Panc1 (cell line): ENCODE data around the gene ASTN2.

Experiments used
- CTCF ChIP-seq: fragments of 450-650 bp; IDR thresholded peaks from 2 replicates; pipeline ENCODE4 v1.5.1; 2017; ENCODE audit warnings: mild to moderate bottlenecking
- POLR2AphosphoS5 ChIP-seq: IDR thresholded peaks from 2 replicates; pipeline ENCODE4 v1.6.1; 2012; ENCODE audit warnings: mild to moderate bottlenecking, low read depth, low read length, moderate library complexity
- REST ChIP-seq, 2 experiments: IDR thresholded peaks; 2 replicates each; pipeline ENCODE4 v1.6.1; 2011 to 2012; ENCODE audit warnings: low read depth in 2 of 2, control low read depth in 1 of 2, low read length in 1 of 2, mild to moderate bottlenecking in 1 of 2, moderate library complexity in 1 of 2; ENCODE audit not compliant: insufficient read depth in 1 of 2
- SIN3A ChIP-seq: IDR thresholded peaks from 2 replicates; pipeline ENCODE4 v1.6.1; 2012; ENCODE audit warnings: low read depth, mild to moderate bottlenecking, low read length, moderate library complexity, borderline replicate concordance; ENCODE audit not compliant: insufficient read depth
- TCF7L2 ChIP-seq: IDR thresholded peaks from 2 replicates; pipeline ENCODE4 v1.6.1; 2011; ENCODE audit warnings: mild to moderate bottlenecking, low read depth, low read length, inconsistent platforms

- TF ChIP-seq CTCF = no peak
- no peak for TF ChIP-seq REST (IDR thresholded peaks at IDR 0.05; ENCODE audit: insufficient read depth in 1 of 2, low read depth in 2 of 2, low read length in 1 of 2)
- no peak for TF ChIP-seq POLR2AphosphoS5
- no peak for TF ChIP-seq SIN3A
- TF ChIP-seq TCF7L2 = no peak
Measured at GRCh38 chr9:117413346-117414219, 1.3 kb downstream of the ASTN2 start.
